Measurements from ENCODE around the gene GRIN3B.

The GRIN3B gene

GRCh38 chr19:974564-975257 is 25.5 kb upstream of the GRIN3B start:
- TF ChIP-seq MAX (IDR thresholded peaks at IDR 0.05) (no peak), REST (IDR thresholded peaks at IDR 0.05; ENCODE audit: low read depth) (no peak), EGR1 (IDR thresholded peaks at IDR 0.05) (no peak), FOXM1 (IDR thresholded peaks at IDR 0.05; ENCODE audit: borderline replicate concordance, low read depth) (no peak), TEAD4 (IDR thresholded peaks at IDR 0.05) (no peak)

GRCh38 chr19:976476-976875 is 23.7 kb upstream of the GRIN3B start:
- TF ChIP-seq MAX (IDR thresholded peaks at IDR 0.05) (no peak), TCF12 (IDR thresholded peaks at IDR 0.05; ENCODE audit: low read depth) (no peak)

- TF ChIP-seq ZBTB7A (IDR thresholded peaks at IDR 0.05; ENCODE audit: low read depth), result no peak
- TF ChIP-seq TCF12 (IDR thresholded peaks at IDR 0.05; ENCODE audit: low read depth), result no peak
- TF ChIP-seq FOXM1 (IDR thresholded peaks at IDR 0.05; ENCODE audit: borderline replicate concordance, low read depth), result no peak
- no peak for TF ChIP-seq MAX (IDR thresholded peaks at IDR 0.05)
- TF ChIP-seq TAF1 (IDR thresholded peaks at IDR 0.05; ENCODE audit: low read depth), result no peak
- TF ChIP-seq NFIC (IDR thresholded peaks at IDR 0.05), result no peak
Observed at GRCh38 chr19:977058-977464, 23.2 kb upstream of the GRIN3B start.

GRCh38 chr19:979318-979741 is 20.9 kb upstream of the GRIN3B start:
- no peak for TF ChIP-seq TEAD4 (IDR thresholded peaks at IDR 0.05)
- TF ChIP-seq EGR1 (IDR thresholded peaks at IDR 0.05), result no peak

GRCh38 chr19:980133-980998 is 19.9 kb upstream of the GRIN3B start:
- 0 out of 2 replicates have a peak, but pooled peaks have one; percentile 55 for TF ChIP-seq ZBTB7A (IDR thresholded peaks at IDR 0.05; ENCODE audit: low read depth)
- no peak for TF ChIP-seq USF1 (IDR thresholded peaks at IDR 0.05)
- TF ChIP-seq FOXM1 (IDR thresholded peaks at IDR 0.05; ENCODE audit: borderline replicate concordance, low read depth), result no peak
- TF ChIP-seq TCF12 (IDR thresholded peaks at IDR 0.05; ENCODE audit: low read depth), result no peak
- TF ChIP-seq CREB1 (IDR thresholded peaks at IDR 0.05; ENCODE audit: low read depth), result no peak
- no peak for TF ChIP-seq REST (IDR thresholded peaks at IDR 0.05; ENCODE audit: low read depth)
- no peak for TF ChIP-seq EP300 (IDR thresholded peaks at IDR 0.05; ENCODE audit: borderline replicate concordance)

- TF ChIP-seq FOXM1 (IDR thresholded peaks at IDR 0.05; ENCODE audit: borderline replicate concordance, low read depth) (no peak), TEAD4 (IDR thresholded peaks at IDR 0.05) (no peak), TCF12 (IDR thresholded peaks at IDR 0.05; ENCODE audit: low read depth) (no peak), ZBTB7A (IDR thresholded peaks at IDR 0.05; ENCODE audit: low read depth) (peak; percentile 89), REST (IDR thresholded peaks at IDR 0.05; ENCODE audit: low read depth) (no peak), YY1 (IDR thresholded peaks at IDR 0.05; ENCODE audit: low read depth) (0 out of 2 replicates have a peak, but pooled peaks have one; percentile 13), CREB1 (IDR thresholded peaks at IDR 0.05; ENCODE audit: low read depth) (no peak), RAD21 (IDR thresholded peaks at IDR 0.05; ENCODE audit: low read depth) (peak; percentile 88), CEBPB (IDR thresholded peaks at IDR 0.05) (no peak), NFIC (IDR thresholded peaks at IDR 0.05) (peak; percentile 37; the same call in 1 of the 2 replicates), EP300 (IDR thresholded peaks at IDR 0.05; ENCODE audit: borderline replicate concordance) (no peak)
Observed at GRCh38 chr19:982567-983170, 17.6 kb upstream of the GRIN3B start.
